GM12878 (cell line): Measurements from ENCODE around the gene OSGEP. TPM values are rescaled to one million over a fixed set of nuclear protein-coding genes. Genes with fewer than 3 reads are reported as not detected.

ENCODE experiments used
- ATAC-seq: fragments of 200-7000 bp; cut with Tn5 transposase; 3 replicates; pipeline ENCODE4 v1.9.1; 2020; ENCODE audit warnings: mild to moderate bottlenecking, moderate library complexity
- BruUV-seq: library from RNA; stranded (reverse); fragments of 400-500 nt; replicated peaks from 2 replicates; lab custom pipeline; 2021; lab: Mats Ljungman, UMichigan
- CTCF ChIA-PET: fragments of 300-600 bp; sonication (Branson Sonifier 250); formaldehyde crosslinking; extraction: SDS; loops from one replicate; lab custom pipeline; 2021; ENCODE audit warnings: inconsistent platforms; lab: Yijun Ruan, JAX
- POLR2A ChIA-PET: fragments of 350-600 bp; formaldehyde crosslinking; extraction: SDS; loops from one replicate; lab custom pipeline; 2021; ENCODE audit warnings: inconsistent platforms; lab: Charles Lee
- RAD21 ChIA-PET: fragments of 300-600 bp; sonication (Branson Sonifier 250); formaldehyde crosslinking; loops from one replicate; lab custom pipeline; 2023; ENCODE audit warnings: antibody characterized with exemption; ENCODE audit not compliant: unreplicated experiment; lab: Charles Lee
- SMC1A ChIA-PET: fragments of 300-600 bp; sonication (Branson Sonifier 250); formaldehyde crosslinking; loops from one replicate; lab custom pipeline; 2023; ENCODE audit not compliant: unreplicated experiment, uncharacterized antibody; lab: Charles Lee
- DNase-seq: peaks from one replicate; pipeline ENCODE4 v3.0.0-alpha.2; 2011; ENCODE audit warnings: low read depth, low spot score
- FAIRE-seq: peaks from 3 replicates; lab custom pipeline; 2011; peaks lifted over from hg19 to GRCh38; lab: Jason Lieb, UNC
- H2AFZ ChIP-seq: 2 replicates; pipeline ENCODE4 v1.6.0; 2011; ENCODE audit warnings: low read depth, low read length, control low read depth; ENCODE audit not compliant: control insufficient read depth
- H3K27ac ChIP-seq: 2 replicates; pipeline ENCODE4 v1.5.1; 2011; ENCODE audit warnings: control low read depth; ENCODE audit not compliant: control insufficient read depth, insufficient read depth
- H3K27me3 ChIP-seq, 2 experiments: replicated peaks in 1 of 2; 2 replicates each; pipeline versions ENCODE4 v1.6.0 to v1.6.1; 2011; ENCODE audit warnings: low read length in 1 of 2; ENCODE audit not compliant: control insufficient read depth in 2 of 2, insufficient read depth in 2 of 2
- H3K36me3 ChIP-seq, 2 experiments: 2 replicates each; pipeline ENCODE4 v1.5.1; 2011; ENCODE audit warnings: low read length in 1 of 2; ENCODE audit not compliant: control insufficient read depth in 2 of 2, insufficient read depth in 2 of 2
- H3K4me1 ChIP-seq: 2 replicates; pipeline ENCODE4 v1.6.1; 2011; ENCODE audit warnings: mild to moderate bottlenecking, low read length, moderate library complexity, mixed read lengths; ENCODE audit not compliant: control insufficient read depth, insufficient read depth
- H3K4me2 ChIP-seq: 2 replicates; pipeline ENCODE4 v1.6.0; 2011; ENCODE audit warnings: control low read depth; ENCODE audit not compliant: control insufficient read depth, insufficient read depth
- H3K4me3 ChIP-seq: fragments of 200-600 bp; sonication (generic); 2 replicates; pipeline ENCODE4 v1.5.1; 2016
- H3K79me2 ChIP-seq: 2 replicates; pipeline ENCODE4 v1.6.0; 2011; ENCODE audit warnings: low read length; ENCODE audit not compliant: control insufficient read depth, insufficient read depth
- H3K9ac ChIP-seq: 2 replicates; pipeline ENCODE4 v1.8.0; 2011; ENCODE audit warnings: low read length, control low read depth, mixed read lengths; ENCODE audit not compliant: control insufficient read depth, insufficient read depth
- H3K9me3 ChIP-seq: replicated peaks from 3 replicates; pipeline ENCODE4 v1.5.1; 2011; ENCODE audit warnings: mild to moderate bottlenecking, low read length; ENCODE audit not compliant: control insufficient read depth, insufficient read depth
- H4K20me1 ChIP-seq: 2 replicates; pipeline ENCODE4 v1.6.0; 2011; ENCODE audit not compliant: control insufficient read depth, insufficient read depth
- GATAD2B ChIP-seq: fragments of 450-650 bp; conservative IDR thresholded peaks from 2 replicates; pipeline ENCODE4 v1.6.1; 2017; ENCODE audit warnings: low read depth, mild to moderate bottlenecking, moderate library complexity
- JUND ChIP-seq: IDR thresholded peaks from 2 replicates; pipeline ENCODE4 v1.6.1; 2012; ENCODE audit warnings: low read depth, mild to moderate bottlenecking, low read length, improper control_type of control experiment, moderate library complexity
- PML ChIP-seq: IDR thresholded peaks from 2 replicates; pipeline ENCODE4 v1.6.1; 2012; ENCODE audit warnings: low read length, inconsistent platforms
- SIX5 ChIP-seq: IDR thresholded peaks from 2 replicates; pipeline ENCODE4 v1.6.1; 2011; ENCODE audit warnings: mild to moderate bottlenecking, low read depth, low read length, moderate library complexity; ENCODE audit not compliant: severe bottlenecking
- SMARCA5 ChIP-seq: fragments of 450-650 bp; IDR thresholded peaks from 2 replicates; pipeline ENCODE4 v1.6.1; 2017; ENCODE audit warnings: mild to moderate bottlenecking
- SREBF1 ChIP-seq: IDR thresholded peaks from 2 replicates; pipeline ENCODE4 v1.6.1; 2012; ENCODE audit warnings: mild to moderate bottlenecking, low read length
- SREBF2 ChIP-seq: IDR thresholded peaks from 2 replicates; pipeline ENCODE4 v1.6.1; 2012; ENCODE audit warnings: mild to moderate bottlenecking, low read length
- STAT1 ChIP-seq: fragments of 450-650 bp; conservative IDR thresholded peaks from 2 replicates; pipeline ENCODE4 v1.6.1; 2014; ENCODE audit warnings: antibody characterized with exemption, mild to moderate bottlenecking
- TCF7 ChIP-seq: IDR thresholded peaks from 2 replicates; pipeline ENCODE4 v1.6.1; 2014; ENCODE audit warnings: antibody characterized with exemption, borderline replicate concordance
- YY1 ChIP-seq: IDR thresholded peaks from 2 replicates; pipeline ENCODE4 v1.6.1; 2011; ENCODE audit warnings: low read depth, mild to moderate bottlenecking, low read length
- WGBS: methylation state at CpG from one replicate; pipeline ENCODE4 v1.1.6; 2016; ENCODE audit warnings: low lambda C conversion rate; ENCODE audit not compliant: insufficient replicate concordance, insufficient coverage; ENCODE audit errors: missing lambda C conversion rate; 5-methylcytosine and 5-hydroxymethylcytosine counted together
- in situ Hi-C: fragments of 300-500 bp; cut with MboI; formaldehyde crosslinking; loops from 9 replicates; pipeline ENCODE4 v1.14.3; 2018; ENCODE audit warnings: mixed read lengths
- intact Hi-C: fragments of 100-400 bp; cut with micrococcal nuclease; formaldehyde crosslinking; loops from one replicate; pipeline ENCODE4 v1.14.2; 2022; ENCODE audit not compliant: unreplicated experiment
- polyA plus RNA-seq, 11 experiments: library from polyadenylated mRNA; depleted of rRNA in 4 of 11; unstranded in 6 of 11; stranded (reverse) in 5 of 11; fragments of >200 nt; fragmentation: Nextera tagmentation in 4 of 11; fragmentation: Illumina TruSeq in 1 of 11; extraction: Ambion mirVana in 4 of 11; extraction: Trizol in 1 of 11; gene quantifications; 1 replicate in 1 of 11; 2 replicates in 10 of 11; pipeline versions ENCODE4 v1.2.1 to v1.2.3, GENCODE V29; 2011 to 2016; ENCODE audit warnings: inconsistent platforms in 2 of 11, missing spikeins in 2 of 11, low read depth in 1 of 11
- total RNA-seq, 4 experiments: library from RNA; depleted of rRNA in 3 of 4; stranded (reverse); fragments of >200 nt in 3 of 4; fragmentation: Illumina TruSeq in 1 of 4; extraction: Trizol in 1 of 4; gene quantifications; 2 replicates each; pipeline versions ENCODE4 v1.2.1 to v1.2.3, GENCODE V29; 2013 to 2021
- TF ChIP-seq, protein P1 (sequence below): IDR thresholded peaks from 2 replicates; pipeline ENCODE4 v1.6.1; 2011; ENCODE audit warnings: low read depth, low read length, improper control_type of control experiment, borderline replicate concordance
- TF ChIP-seq, protein P2 (sequence below): fragments of 450-650 bp; IDR thresholded peaks from 2 replicates; pipeline ENCODE4 v1.6.1; 2017; ENCODE audit warnings: mild to moderate bottlenecking, low read depth, inconsistent platforms; ENCODE audit not compliant: poor library complexity, severe bottlenecking
- TF ChIP-seq, protein P3 (sequence below): fragments of 450-650 bp; IDR thresholded peaks from 2 replicates; pipeline ENCODE4 v1.6.1; 2014; ENCODE audit warnings: mild to moderate bottlenecking
- TF ChIP-seq, protein P4 (sequence below): fragments of 450-650 bp; IDR thresholded peaks from 2 replicates; pipeline ENCODE4 v1.6.1; 2016; ENCODE audit warnings: mild to moderate bottlenecking
- TF ChIP-seq, protein P5 (sequence below): IDR thresholded peaks from 2 replicates; pipeline ENCODE4 v1.6.1; 2012; ENCODE audit warnings: low read depth, low read length, improper control_type of control experiment

OSGEP gene
- total and polyA plus RNA-seq, 10 of the 15 experiments (the other 5 are each of a cell fraction or from before 2014, with no cell fraction given) = 47.8 to 88.9 (median 52.8) TPM

DNA sequence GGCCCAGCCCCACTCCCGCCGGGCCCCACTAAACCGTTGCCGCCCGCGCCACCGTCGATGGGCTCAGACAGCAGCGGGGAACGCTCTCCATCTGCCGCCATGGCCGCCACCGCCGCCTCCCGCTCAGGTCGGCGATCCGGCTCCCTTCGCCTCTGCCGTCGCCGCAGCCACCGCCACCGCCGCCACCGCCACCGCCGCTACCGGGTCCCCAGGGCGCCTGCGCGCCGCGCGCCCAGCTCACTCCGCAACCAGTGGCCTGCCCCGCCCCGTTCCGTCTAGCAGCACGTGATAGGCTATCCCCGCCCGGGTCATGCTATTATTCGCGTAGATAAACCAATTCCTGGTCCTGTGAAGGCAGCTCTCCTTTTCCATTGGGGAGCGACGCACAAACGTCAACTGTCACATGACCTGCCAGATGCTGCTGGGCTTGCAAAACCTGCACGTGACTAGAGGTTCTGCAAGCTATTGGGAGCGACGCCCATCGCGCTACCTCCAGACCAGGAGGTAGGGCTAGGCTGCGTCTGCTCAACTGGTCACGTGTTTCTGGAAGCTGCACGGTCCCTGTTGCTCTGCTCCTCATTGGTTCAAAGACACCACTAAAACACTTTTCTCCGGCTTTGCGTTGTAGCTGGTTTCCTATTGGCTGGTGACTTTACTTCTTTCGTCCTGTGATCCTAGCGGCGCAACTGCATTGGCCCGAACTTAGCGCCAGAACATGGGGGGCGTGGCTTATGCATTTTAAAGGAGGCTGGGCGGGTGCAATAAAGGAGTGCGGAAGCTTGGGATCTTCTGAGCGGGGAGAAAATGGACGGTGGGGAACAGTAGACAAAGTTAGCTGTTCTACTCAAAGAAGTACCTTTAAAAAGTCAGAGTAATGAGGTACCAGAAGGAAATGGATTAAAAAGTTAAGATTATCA lies 6.9 kb upstream of the OSGEP start, which contains the start of gene PIP4P1:
PIP4P1 (minus strand) TSS at position 210 of the 917 bp plus-strand sequence; CDS start at position 101, 109 bp downstream.
- H3K27ac ChIP-seq = peak within 1 kb of the TSS; percentile 87
- RAD21 ChIA-PET = interaction anchor here (0.7 to 3.7 kb wide), 19 partner anchors 8 to 220 kb away, joined by 3 to 21 read pairs (median 4); partner anchors contain the start of genes CCNB1IP1, PARP2 and TEP1
- intact Hi-C loops (loop anchor here (1.0 to 5.0 kb wide), 4 partner anchors 118 to 221 kb away; partner anchors contain the start of genes CCNB1IP1, PARP2 and RNASE4), in situ Hi-C loops (loop anchor here (5.0 kb wide), 1 partner anchor 221 kb away; the partner anchor contains the start of gene RNASE4)
- peak within 1 kb of the TSS; percentile 80 for H3K9ac ChIP-seq
- peaks cover 24% of the 10 kb centered on the region for H3K79me2 ChIP-seq
- H2AFZ ChIP-seq = peak within 1 kb of the TSS; percentile 46
- no peaks in the 10 kb centered on the region for H4K20me1 ChIP-seq
- H3K36me3 ChIP-seq = peaks cover 11 to 23% of the 10 kb centered on the region in 2 experiments
- POLR2A ChIA-PET = interaction anchor here (0.7 to 1.4 kb wide), 17 partner anchors 8 to 222 kb away, joined by 3 to 14 read pairs (median 5); partner anchors contain the start of genes CCNB1IP1, PARP2, PNP and RNASE4
- peak within 1 kb of the TSS; percentile 73 for H3K4me3 ChIP-seq
- H3K4me2 ChIP-seq = peak within 1 kb of the TSS; percentile 94
- no peaks in the 10 kb centered on the region for H3K9me3 ChIP-seq
- DNase-seq = peak; percentile 100
- no TSS peak for BruUV-seq
- H3K27me3 ChIP-seq = no peaks in the 10 kb centered on the region
- peak; percentile 96 for ATAC-seq
- SMC1A ChIA-PET = interaction anchor here (0.7 to 4.7 kb wide), 13 partner anchors 9 to 219 kb away, joined by 3 to 49 read pairs (median 5); partner anchors contain the start of genes CCNB1IP1 and PARP2
- peak; percentile 100 for FAIRE-seq
- 1% methylated on average over 27 of the region's 67 CpGs for WGBS
- peaks cover 6% of the 10 kb centered on the region for H3K4me1 ChIP-seq
- CTCF ChIA-PET = interaction anchor here (0.6 to 5.4 kb wide), 21 partner anchors 8 to 1019 kb away, joined by 3 to 39 read pairs (median 3); partner anchors contain the start of genes PNP and TEP1
- TF ChIP-seq PML (peak; percentile 74; the same call in 1 of the 2 replicates), TCF7 (no peak), SREBF1 (peak; percentile 35; the same call in 1 of the 2 replicates), YY1 (peak; percentile 61; the same call in 1 of the 2 replicates), GATAD2B (peak; percentile 67), SMARCA5 (no peak; the same call in 1 of the 2 replicates), SREBF2 (no peak), SIX5 (no peak), STAT1 (no peak; the same call in 1 of the 2 replicates), JUND (no peak)
- TF ChIP-seq, protein P1, sequence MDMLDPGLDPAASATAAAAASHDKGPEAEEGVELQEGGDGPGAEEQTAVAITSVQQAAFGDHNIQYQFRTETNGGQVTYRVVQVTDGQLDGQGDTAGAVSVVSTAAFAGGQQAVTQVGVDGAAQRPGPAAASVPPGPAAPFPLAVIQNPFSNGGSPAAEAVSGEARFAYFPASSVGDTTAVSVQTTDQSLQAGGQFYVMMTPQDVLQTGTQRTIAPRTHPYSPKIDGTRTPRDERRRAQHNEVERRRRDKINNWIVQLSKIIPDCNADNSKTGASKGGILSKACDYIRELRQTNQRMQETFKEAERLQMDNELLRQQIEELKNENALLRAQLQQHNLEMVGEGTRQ = peak; percentile 100
- TF ChIP-seq, protein P2, sequence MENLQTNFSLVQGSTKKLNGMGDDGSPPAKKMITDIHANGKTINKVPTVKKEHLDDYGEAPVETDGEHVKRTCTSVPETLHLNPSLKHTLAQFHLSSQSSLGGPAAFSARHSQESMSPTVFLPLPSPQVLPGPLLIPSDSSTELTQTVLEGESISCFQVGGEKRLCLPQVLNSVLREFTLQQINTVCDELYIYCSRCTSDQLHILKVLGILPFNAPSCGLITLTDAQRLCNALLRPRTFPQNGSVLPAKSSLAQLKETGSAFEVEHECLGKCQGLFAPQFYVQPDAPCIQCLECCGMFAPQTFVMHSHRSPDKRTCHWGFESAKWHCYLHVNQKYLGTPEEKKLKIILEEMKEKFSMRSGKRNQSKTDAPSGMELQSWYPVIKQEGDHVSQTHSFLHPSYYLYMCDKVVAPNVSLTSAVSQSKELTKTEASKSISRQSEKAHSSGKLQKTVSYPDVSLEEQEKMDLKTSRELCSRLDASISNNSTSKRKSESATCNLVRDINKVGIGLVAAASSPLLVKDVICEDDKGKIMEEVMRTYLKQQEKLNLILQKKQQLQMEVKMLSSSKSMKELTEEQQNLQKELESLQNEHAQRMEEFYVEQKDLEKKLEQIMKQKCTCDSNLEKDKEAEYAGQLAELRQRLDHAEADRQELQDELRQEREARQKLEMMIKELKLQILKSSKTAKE = peak; percentile 40
- TF ChIP-seq, protein P3, sequence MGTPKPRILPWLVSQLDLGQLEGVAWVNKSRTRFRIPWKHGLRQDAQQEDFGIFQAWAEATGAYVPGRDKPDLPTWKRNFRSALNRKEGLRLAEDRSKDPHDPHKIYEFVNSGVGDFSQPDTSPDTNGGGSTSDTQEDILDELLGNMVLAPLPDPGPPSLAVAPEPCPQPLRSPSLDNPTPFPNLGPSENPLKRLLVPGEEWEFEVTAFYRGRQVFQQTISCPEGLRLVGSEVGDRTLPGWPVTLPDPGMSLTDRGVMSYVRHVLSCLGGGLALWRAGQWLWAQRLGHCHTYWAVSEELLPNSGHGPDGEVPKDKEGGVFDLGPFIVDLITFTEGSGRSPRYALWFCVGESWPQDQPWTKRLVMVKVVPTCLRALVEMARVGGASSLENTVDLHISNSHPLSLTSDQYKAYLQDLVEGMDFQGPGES = peak; percentile 83
- TF ChIP-seq, protein P4, sequence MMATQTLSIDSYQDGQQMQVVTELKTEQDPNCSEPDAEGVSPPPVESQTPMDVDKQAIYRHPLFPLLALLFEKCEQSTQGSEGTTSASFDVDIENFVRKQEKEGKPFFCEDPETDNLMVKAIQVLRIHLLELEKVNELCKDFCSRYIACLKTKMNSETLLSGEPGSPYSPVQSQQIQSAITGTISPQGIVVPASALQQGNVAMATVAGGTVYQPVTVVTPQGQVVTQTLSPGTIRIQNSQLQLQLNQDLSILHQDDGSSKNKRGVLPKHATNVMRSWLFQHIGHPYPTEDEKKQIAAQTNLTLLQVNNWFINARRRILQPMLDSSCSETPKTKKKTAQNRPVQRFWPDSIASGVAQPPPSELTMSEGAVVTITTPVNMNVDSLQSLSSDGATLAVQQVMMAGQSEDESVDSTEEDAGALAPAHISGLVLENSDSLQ = peak; percentile 88
- TF ChIP-seq, protein P5, sequence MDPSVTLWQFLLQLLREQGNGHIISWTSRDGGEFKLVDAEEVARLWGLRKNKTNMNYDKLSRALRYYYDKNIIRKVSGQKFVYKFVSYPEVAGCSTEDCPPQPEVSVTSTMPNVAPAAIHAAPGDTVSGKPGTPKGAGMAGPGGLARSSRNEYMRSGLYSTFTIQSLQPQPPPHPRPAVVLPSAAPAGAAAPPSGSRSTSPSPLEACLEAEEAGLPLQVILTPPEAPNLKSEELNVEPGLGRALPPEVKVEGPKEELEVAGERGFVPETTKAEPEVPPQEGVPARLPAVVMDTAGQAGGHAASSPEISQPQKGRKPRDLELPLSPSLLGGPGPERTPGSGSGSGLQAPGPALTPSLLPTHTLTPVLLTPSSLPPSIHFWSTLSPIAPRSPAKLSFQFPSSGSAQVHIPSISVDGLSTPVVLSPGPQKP = no peak
